Small intestine (tissue), 7 donors: Measurements from ENCODE around the gene MEF2B. TPM values are rescaled to one million over a fixed set of nuclear protein-coding genes. Genes with fewer than 3 reads are reported as not detected.
"Not testable (repeated sequence)": the region's sequence is repeated elsewhere in the genome, so short reads cannot be mapped to it uniquely, and the experiment has no call there.

Experiments
- DNase-seq, 2 donors: peaks; one replicate each; pipeline versions ENCODE4 v3.0.0 to v3.0.0-alpha.2; 2013
- FAIRE-seq: peaks from 2 replicates; lab custom pipeline; 2012; peaks lifted over from hg19 to GRCh38; lab: Jason Lieb, UNC
- H3K27ac ChIP-seq, 3 donors: one replicate each; pipeline ENCODE4 v1.5.1; 2013; ENCODE audit warnings: low read length in 2 of 3, mild to moderate bottlenecking in 2 of 3, control low read depth in 1 of 3, inconsistent platforms in 1 of 3, low read depth in 1 of 3, moderate library complexity in 1 of 3
- H3K27me3 ChIP-seq, 3 donors: one replicate each; pipeline ENCODE4 v1.6.1; 2013; ENCODE audit warnings: low read length in 3 of 3, inconsistent platforms in 1 of 3; ENCODE audit not compliant: control insufficient read depth in 3 of 3, insufficient read depth in 3 of 3
- H3K36me3 ChIP-seq, 3 donors: one replicate each; pipeline ENCODE4 v1.6.1; 2013; ENCODE audit warnings: low read length in 3 of 3, inconsistent platforms in 1 of 3, low read depth in 1 of 3, mild to moderate bottlenecking in 1 of 3, moderate library complexity in 1 of 3; ENCODE audit not compliant: control insufficient read depth in 3 of 3, insufficient read depth in 2 of 3
- H3K4me1 ChIP-seq, 3 donors: one replicate each; pipeline ENCODE4 v1.6.1; 2013; ENCODE audit warnings: low read length in 2 of 3, inconsistent platforms in 1 of 3, low read depth in 1 of 3, mild to moderate bottlenecking in 1 of 3, moderate library complexity in 1 of 3; ENCODE audit not compliant: control insufficient read depth in 3 of 3, insufficient read depth in 2 of 3
- H3K4me3 ChIP-seq, 3 donors: one replicate each; pipeline ENCODE4 v1.5.1; 2013; ENCODE audit warnings: low read length in 3 of 3, control low read depth in 1 of 3, inconsistent platforms in 1 of 3, low read depth in 1 of 3, mild to moderate bottlenecking in 1 of 3, moderate library complexity in 1 of 3
- H3K9me3 ChIP-seq, 2 donors: one replicate each; pipeline ENCODE4 v1.6.1; 2013; ENCODE audit warnings: low read depth in 1 of 2, low read length in 1 of 2; ENCODE audit not compliant: control insufficient read depth in 2 of 2, insufficient read depth in 1 of 2
- WGBS, 3 donors: extraction: QIAGEN DNeasy Blood & Tissue Kit; methylation state at CpG; one replicate each; pipeline ENCODE4 v1.1.7; 2013; 5-methylcytosine and 5-hydroxymethylcytosine counted together
- polyA plus RNA-seq, 4 donors: library from polyadenylated mRNA; stranded (reverse) in 3 of 4; unstranded in 1 of 4; fragments of 200-250 nt in 3 of 4; fragments of 120-200 nt in 1 of 4; gene quantifications; one replicate each; pipeline versions ENCODE4 v1.2.1 to v1.2.3, GENCODE V29; 2013
- donor health status: healthy with polysubstance abuse.
- donor health status: control.
- donor health status: control.
- donor health status: Bipolar disorder and iron deficiency.
- donor health status: healthy.

Gene MEF2B
- polyA plus RNA-seq, 4 donors: 0.74 to 3.2 (median 2.0) TPM

DNA sequence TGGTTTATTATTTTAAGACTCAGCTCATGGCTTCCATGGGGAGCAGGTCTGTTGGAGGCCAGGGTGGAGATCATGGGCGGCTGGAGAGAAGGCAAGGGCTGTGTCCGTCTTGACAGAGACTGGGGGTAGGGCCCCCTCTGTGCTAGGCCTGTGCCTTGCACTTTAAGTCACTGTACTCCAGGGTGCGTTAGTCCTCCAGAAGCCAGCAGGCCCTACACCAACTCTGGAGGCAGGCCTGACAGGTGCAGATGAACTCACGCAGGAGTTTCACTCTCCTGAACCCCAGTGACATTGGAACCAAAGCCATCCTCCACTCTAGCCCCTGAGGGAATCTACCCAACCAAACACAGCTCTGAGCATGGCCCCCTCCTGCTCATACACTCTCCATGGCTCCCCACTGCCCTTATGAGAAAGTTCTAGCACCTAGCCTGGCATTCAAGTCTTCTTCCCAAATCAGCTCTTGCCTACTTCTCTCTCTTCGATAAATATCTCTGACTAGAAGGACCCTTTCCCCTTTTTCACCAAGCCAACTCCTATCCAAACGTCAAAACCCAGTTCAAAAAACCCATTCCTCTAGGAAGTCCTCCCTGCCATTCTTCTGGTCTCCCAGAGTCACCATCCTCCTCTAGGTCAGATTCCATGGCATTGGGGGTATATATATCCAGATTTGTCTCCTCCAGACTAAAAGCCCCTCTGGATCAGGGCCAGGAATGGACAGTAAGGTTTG, 15.1 kb downstream of the MEF2B start:
- H3K4me3 ChIP-seq: no peak overlapping the region
- H3K4me1 ChIP-seq: no peaks in the 10 kb centered on the region
- H3K27ac ChIP-seq: peak overlapping the region in 1 of 3 donors; percentile 12
- H3K36me3 ChIP-seq: peaks cover 0 to 29% (median 0%) of the 10 kb centered on the region in 3 donors
- FAIRE-seq: no peak
- no peak for DNase-seq
- H3K27me3 ChIP-seq: no peaks in the 10 kb centered on the region
- peaks cover 0 to 11% of the 10 kb centered on the region in 2 donors for H3K9me3 ChIP-seq
- 91 to 99% (median 96%) methylated on average over 6 of the region's 6 CpGs for WGBS, 3 donors

DNA sequence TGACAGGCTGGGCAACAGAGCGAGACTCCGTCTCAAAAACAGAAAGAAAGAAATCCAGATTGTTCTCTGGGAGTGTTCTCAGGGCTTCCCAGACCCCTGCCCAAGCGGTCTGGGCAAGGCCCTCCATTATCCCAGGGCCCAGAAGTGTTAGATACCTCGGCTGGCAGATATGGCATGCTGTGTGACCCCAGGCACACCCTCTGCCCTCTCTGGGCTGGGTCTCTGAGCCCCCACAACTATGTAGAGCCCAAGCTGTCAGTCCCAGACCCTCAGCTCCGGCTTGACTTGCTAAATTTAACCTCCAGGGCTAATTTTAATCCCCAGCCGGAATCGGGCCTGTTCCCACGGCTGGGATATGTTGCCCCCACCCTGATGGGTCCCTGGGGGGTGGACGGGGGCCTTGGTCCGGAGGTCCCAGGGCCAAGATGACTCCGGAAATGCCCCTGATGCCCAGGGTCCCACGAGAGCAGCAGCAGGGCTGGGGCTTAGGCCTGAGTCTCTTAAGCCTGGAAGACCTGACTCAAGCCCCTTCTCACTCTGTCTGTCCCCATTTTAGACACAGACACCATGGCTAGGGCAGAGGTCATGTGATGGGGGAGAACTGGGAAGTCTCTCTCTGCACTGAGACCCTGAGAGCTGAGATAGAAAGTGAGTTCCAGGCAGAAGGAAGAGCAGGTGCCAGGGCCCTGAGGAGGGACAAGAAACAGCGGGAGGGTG, 17.2 kb downstream of the MEF2B start:
- peaks cover 0 to 11% of the 10 kb centered on the region in 2 donors for H3K9me3 ChIP-seq
- H3K36me3 ChIP-seq: peaks cover 0 to 42% (median 0%) of the 10 kb centered on the region in 3 donors
- DNase-seq (no peak), FAIRE-seq (no peak)
- H3K27me3 ChIP-seq: no peaks in the 10 kb centered on the region
- H3K27ac ChIP-seq: no peak overlapping the region
- 79 to 84% (median 82%) methylated on average over 13 of the region's 13 CpGs for WGBS, 3 donors
- no peak overlapping the region for H3K4me3 ChIP-seq
- H3K4me1 ChIP-seq: no peaks in the 10 kb centered on the region

DNA sequence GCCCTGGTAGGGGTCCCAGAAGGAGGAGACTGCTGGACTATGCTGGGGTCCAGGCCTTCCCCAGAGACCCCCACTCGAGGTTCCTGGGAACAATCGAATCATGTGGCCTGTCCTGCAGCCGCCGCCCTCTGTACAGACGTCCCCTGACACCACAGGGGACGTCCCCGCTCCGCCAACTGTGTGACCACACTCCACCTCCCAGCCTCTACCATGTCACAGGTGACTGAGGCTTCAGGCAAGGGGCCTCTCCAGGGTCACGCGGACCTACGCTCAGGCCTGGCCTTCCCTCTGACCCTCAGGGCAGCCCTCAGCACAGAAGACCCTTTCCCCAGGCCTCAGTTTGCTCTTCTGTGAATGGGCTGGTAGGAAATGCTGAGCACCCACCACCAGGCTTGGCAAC, 18.6 kb downstream of the MEF2B start:
- 71 to 86% (median 79%) methylated on average over 11 of the region's 11 CpGs for WGBS, 3 donors
- no peak for DNase-seq
- Histone ChIP-seq H3K27me3 (no peaks in the 10 kb centered on the region), H3K4me1 (no peaks in the 10 kb centered on the region), H3K36me3 (peaks cover 0 to 50% (median 0%) of the 10 kb centered on the region in 3 donors), H3K27ac (no peak overlapping the region), H3K4me3 (no peak overlapping the region), H3K9me3 (peaks cover 0 to 14% of the 10 kb centered on the region in 2 donors)
- no peak for FAIRE-seq

DNA sequence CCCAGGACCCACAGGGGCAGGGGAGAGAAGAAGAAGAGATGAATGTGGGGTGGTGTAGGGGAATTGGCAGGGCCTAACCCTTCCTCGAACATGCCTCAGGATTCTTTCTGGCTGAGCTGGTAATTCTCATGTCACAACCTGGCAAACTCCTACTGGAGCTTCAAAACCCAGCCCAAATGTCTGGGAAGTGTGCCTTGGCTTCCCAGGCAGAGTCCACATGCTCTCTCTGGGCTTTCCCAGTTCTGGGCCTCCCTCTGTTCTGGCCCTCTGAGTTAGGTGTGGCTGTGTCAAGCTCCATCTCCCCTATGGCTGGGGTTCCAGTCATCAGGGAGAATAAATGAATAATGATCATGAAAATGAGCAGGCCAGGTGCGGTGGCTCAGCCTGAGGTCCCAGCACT, 20.6 kb downstream of the MEF2B start:
- FAIRE-seq: no peak
- Histone ChIP-seq H3K4me1 (peaks cover 0 to 3% (median 0%) of the 10 kb centered on the region in 3 donors), H3K4me3 (no peak overlapping the region), H3K9me3 (peaks cover 0 to 4% of the 10 kb centered on the region in 2 donors), H3K27ac (no peak overlapping the region), H3K27me3 (no peaks in the 10 kb centered on the region), H3K36me3 (peaks cover 0 to 40% (median 0%) of the 10 kb centered on the region in 3 donors)
- no peak for DNase-seq
- 79 to 90% (median 85%) methylated on average over 2 of the region's 2 CpGs for WGBS, 3 donors

DNA sequence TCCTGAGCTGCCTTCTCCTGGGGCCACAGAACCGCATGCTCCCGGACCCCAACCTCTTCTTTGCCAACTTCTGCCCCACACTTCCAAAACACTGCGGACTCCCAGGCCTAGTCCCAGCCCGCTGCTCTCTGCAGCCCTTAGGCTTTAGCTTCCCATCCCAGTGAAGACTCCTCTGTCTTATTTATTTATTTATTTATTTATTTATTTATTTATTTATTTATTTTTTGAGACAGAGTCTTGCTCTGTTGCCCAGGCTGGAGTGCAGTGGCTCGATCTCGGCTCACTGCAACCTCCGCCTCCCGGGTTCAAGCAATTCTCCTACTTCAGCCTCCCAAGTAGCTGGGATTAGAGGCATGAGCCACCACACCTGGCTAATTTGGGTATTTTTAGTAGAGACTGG, 21.6 kb downstream of the MEF2B start:
- H3K27ac ChIP-seq, H3K4me1 ChIP-seq, H3K9me3 ChIP-seq, FAIRE-seq, H3K4me3 ChIP-seq, DNase-seq, H3K27me3 ChIP-seq: not testable (repeated sequence)
- WGBS, 3 donors: 95 to 98% (median 97%) methylated on average over 8 of the region's 8 CpGs
- peaks cover 0 to 40% (median 0%) of the 10 kb centered on the region in 3 donors for H3K36me3 ChIP-seq

DNA sequence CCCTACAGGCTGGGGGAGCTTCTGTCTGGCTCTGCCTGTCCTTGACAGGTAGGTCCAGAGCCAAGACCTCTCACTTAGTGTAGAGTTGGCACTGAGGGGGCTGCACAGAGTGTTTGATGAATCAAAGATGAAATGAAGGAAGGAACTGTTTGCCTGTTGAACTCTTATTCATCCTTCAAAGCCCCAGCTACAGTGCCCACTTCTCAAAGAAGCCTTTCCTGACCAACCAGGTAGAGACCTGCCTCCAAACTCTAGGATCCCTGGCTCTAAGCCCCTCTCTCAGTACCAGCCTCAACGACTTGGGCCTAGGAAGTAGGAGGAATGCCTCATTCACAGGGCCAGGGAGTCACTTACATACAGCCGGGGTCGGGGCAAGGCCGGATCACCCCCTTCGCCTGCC, 22.7 kb downstream of the MEF2B start:
- Histone ChIP-seq H3K9me3 (peaks cover 0 to 4% of the 10 kb centered on the region in 2 donors), H3K4me3 (no peak overlapping the region), H3K36me3 (peaks cover 0 to 40% (median 0%) of the 10 kb centered on the region in 3 donors), H3K27me3 (no peaks in the 10 kb centered on the region), H3K27ac (no peak overlapping the region), H3K4me1 (peaks cover 0 to 3% (median 0%) of the 10 kb centered on the region in 3 donors)
- FAIRE-seq: no peak
- no peak for DNase-seq
- 94 to 95% (median 94%) methylated on average over 5 of the region's 5 CpGs for WGBS, 3 donors

DNA sequence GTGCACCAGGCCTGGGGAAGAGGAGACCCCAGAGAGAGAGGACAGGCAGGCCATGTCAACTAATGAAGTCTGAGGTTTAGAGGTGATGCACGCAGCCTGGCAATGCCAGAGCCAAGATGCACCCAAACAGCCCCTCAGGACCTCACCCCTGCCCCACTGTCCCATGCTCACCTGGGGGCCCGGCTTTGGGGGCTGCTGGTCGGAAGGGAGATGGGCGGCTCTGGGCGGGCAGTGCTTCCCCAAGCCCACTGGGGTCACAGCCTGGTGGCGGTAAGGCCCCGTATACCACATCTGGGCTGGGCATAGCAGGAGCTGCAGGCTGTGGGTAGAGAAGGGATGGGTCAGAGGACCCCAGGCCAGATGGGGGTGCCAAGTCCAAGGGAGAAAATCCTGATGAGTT, 23.2 kb downstream of the MEF2B start:
- DNase-seq (no peak), FAIRE-seq (no peak)
- H3K27ac ChIP-seq: no peak overlapping the region
- peaks cover 0 to 4% of the 10 kb centered on the region in 2 donors for H3K9me3 ChIP-seq
- no peak overlapping the region for H3K4me3 ChIP-seq
- H3K4me1 ChIP-seq: peaks cover 0 to 3% (median 0%) of the 10 kb centered on the region in 3 donors
- peaks cover 0 to 40% (median 0%) of the 10 kb centered on the region in 3 donors for H3K36me3 ChIP-seq
- WGBS, 3 donors: 93 to 97% (median 97%) methylated on average over 7 of the region's 7 CpGs
- no peaks in the 10 kb centered on the region for H3K27me3 ChIP-seq

DNA sequence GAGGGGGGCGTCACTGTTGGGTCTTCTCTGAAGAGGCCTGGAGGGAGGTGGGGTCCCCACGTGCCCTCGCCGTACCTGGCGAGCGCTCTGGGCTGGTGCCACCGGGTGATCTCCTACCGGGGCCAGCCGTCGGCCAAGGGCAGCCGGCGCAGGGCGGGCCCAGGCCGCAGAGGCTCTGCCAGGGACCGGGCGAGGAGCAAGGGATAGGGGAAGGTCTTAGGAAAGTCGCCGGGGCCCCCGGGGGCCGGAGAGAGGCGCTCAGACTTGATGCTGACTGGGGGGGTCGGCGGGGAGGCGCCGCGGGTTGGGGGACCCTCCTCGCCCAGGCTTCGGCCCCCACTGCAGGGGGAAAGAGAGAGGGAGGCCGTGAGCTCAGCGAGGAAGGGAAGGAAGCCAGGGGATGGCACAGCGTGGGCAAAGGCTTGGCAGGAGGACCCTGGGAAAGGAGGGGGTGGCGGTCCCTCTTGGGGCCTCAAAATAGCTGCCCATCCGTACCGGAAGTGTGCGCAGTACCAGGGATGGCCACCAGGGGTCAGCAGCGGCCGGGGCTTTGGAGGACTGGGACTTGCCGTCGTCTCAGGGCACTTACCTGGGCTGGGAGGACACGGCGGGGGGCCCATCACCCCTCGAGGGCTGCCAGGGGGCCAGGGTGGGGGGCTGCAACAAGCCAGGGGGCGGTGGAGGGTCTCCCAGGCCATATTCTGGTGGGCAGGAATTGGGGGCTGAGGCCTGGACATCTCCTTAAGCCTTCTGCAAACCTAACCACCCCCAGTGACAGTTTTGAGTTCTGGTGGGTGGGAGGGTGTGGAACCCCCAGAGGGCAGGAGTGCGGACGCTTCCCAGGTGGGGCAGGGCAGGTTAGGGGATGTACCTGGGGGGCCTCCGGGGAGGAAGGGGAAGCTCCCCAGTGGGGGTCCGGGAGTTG, 24.1 kb downstream of the MEF2B start:
- H3K27ac ChIP-seq: no peak overlapping the region
- peaks cover 0 to 4% of the 10 kb centered on the region in 2 donors for H3K9me3 ChIP-seq
- DNase-seq: peak; percentile 66 to 83
- H3K4me3 ChIP-seq: peak overlapping the region in 1 of 3 donors; percentile 17
- peaks cover 0 to 37% (median 0%) of the 10 kb centered on the region in 3 donors for H3K36me3 ChIP-seq
- H3K27me3 ChIP-seq: no peaks in the 10 kb centered on the region
- peaks cover 0 to 3% (median 0%) of the 10 kb centered on the region in 3 donors for H3K4me1 ChIP-seq
- 35 to 43% (median 38%) methylated on average over 35 to 47 of the region's 47 CpGs for WGBS, 3 donors
- FAIRE-seq: no peak
